HCT116 (cell line): ENCODE results near the gene PTGES2. TPM values are rescaled to one million over a fixed set of nuclear protein-coding genes. Genes with fewer than 3 reads are reported as not detected.
A peak's percentile ranks its signal among the peaks of the same experiment; 100 is the strongest.

Source experiments
- ATAC-seq: fragments of 200-7000 bp; cut with Tn5 transposase; 2 replicates; pipeline ENCODE4 v1.9.1; 2020; ENCODE audit warnings: mild to moderate bottlenecking, moderate library complexity
- BruUV-seq: library from RNA; stranded (reverse); fragments of 400-500 nt; replicated peaks from 2 replicates; lab custom pipeline; 2021; lab: Mats Ljungman, UMichigan
- CTCF ChIA-PET: fragments of 300-600 bp; sonication (Branson Sonifier 250); formaldehyde crosslinking; loops from one replicate; lab custom pipeline; 2021; ENCODE audit warnings: antibody characterized with exemption; lab: Charles Lee
- POLR2A ChIA-PET: fragments of 300-600, 350-600 bp; sonication (Branson Sonifier 250); formaldehyde crosslinking; loops from one replicate; lab custom pipeline; 2021; ENCODE audit warnings: antibody characterized with exemption; lab: Charles Lee
- RAD21 ChIA-PET, 2 experiments: fragments of 300-600 bp; sonication (Branson Sonifier 250); formaldehyde crosslinking; loops; one replicate each; lab custom pipeline; 2023; ENCODE audit warnings: low total read pairs in 2 of 2; ENCODE audit not compliant: uncharacterized antibody in 2 of 2, unreplicated experiment in 2 of 2, low non-redundant PET in 1 of 2; lab: Charles Lee
- DNase-seq: peaks from one replicate; pipeline ENCODE4 v3.0.0-alpha.2; 2010; ENCODE audit warnings: low read depth, low spot score
- H2AFZ ChIP-seq: fragments of 200-600 bp; shearing (Covaris generic), sonication (generic); 2 replicates; pipeline ENCODE4 v1.6.1; 2017; ENCODE audit warnings: low read depth, mixed run types, mixed read lengths, antibody characterized with exemption, low read length; ENCODE audit not compliant: poor library complexity, severe bottlenecking
- H3K27ac ChIP-seq: 2 replicates; pipeline ENCODE4 v1.5.1; 2012; ENCODE audit warnings: low read depth, low read length
- H3K27me3 ChIP-seq: fragments of 200-600 bp; sonication (generic); 2 replicates; pipeline ENCODE4 v1.6.1; 2016; ENCODE audit warnings: mixed run types, low read length, mixed read lengths; ENCODE audit not compliant: insufficient read depth
- H3K36me3 ChIP-seq, 2 experiments: fragments of 200-500 bp in 1 of 2; fragments of 200-600 bp in 1 of 2; sonication (Bioruptor generic) in 1 of 2; sonication (generic) in 1 of 2; 2 replicates each; pipeline versions ENCODE4 v1.5.1 to v1.6.1; 2014 to 2016; ENCODE audit warnings: low read length in 2 of 2, inconsistent platforms in 1 of 2, mixed read lengths in 1 of 2, mixed run types in 1 of 2; ENCODE audit not compliant: insufficient read depth in 2 of 2, control insufficient read depth in 1 of 2
- H3K4me1 ChIP-seq, 2 experiments: fragments of 200-600 bp in 1 of 2; sonication (generic) in 1 of 2; 2 replicates each; pipeline versions ENCODE4 v1.5.1 to v1.6.1; 2012 to 2017; ENCODE audit warnings: low read length in 2 of 2, inconsistent platforms in 1 of 2, mild to moderate bottlenecking in 1 of 2, mixed read lengths in 1 of 2, mixed run types in 1 of 2, moderate library complexity in 1 of 2; ENCODE audit not compliant: insufficient read depth in 2 of 2, control insufficient read depth in 1 of 2
- H3K4me2 ChIP-seq: fragments of 200-600 bp; sonication (generic); 2 replicates; pipeline ENCODE4 v1.6.1; 2017; ENCODE audit warnings: mixed run types, low read length, mixed read lengths
- H3K4me3 ChIP-seq, 2 experiments: fragments of 200-600 bp in 1 of 2; sonication (generic) in 1 of 2; replicated peaks in 1 of 2; 2 replicates each; pipeline ENCODE4 v1.5.1; 2011 to 2016; ENCODE audit warnings: low read length in 2 of 2, control low read depth in 1 of 2, low read depth in 1 of 2, mild to moderate bottlenecking in 1 of 2, mixed read lengths in 1 of 2, mixed run types in 1 of 2
- H3K79me2 ChIP-seq: fragments of 200-600 bp; sonication (generic); 2 replicates; pipeline ENCODE4 v1.6.1; 2017; ENCODE audit warnings: mild to moderate bottlenecking, mixed run types, low read length, moderate library complexity, mixed read lengths; ENCODE audit not compliant: insufficient read depth
- H3K9ac ChIP-seq: fragments of 200-600 bp; sonication (generic); 2 replicates; pipeline ENCODE4 v1.6.1; 2016; ENCODE audit warnings: low read length, mixed read lengths
- H3K9me2 ChIP-seq: fragments of 200-600 bp; sonication (generic), shearing (Covaris generic); 2 replicates; pipeline ENCODE4 v1.6.1; 2017; ENCODE audit warnings: mixed run types, mild to moderate bottlenecking, moderate library complexity; ENCODE audit not compliant: insufficient read depth
- H3K9me3 ChIP-seq, 2 experiments: fragments of 200-500 bp in 1 of 2; fragments of 200-600 bp in 1 of 2; sonication (Bioruptor generic) in 1 of 2; sonication (generic) in 1 of 2; 2 replicates each; pipeline ENCODE4 v1.6.1; 2014 to 2017; ENCODE audit warnings: low read length in 2 of 2, mixed read lengths in 2 of 2, inconsistent platforms in 1 of 2, low read depth in 1 of 2, mild to moderate bottlenecking in 1 of 2, mixed run types in 1 of 2, moderate library complexity in 1 of 2; ENCODE audit not compliant: control insufficient read depth in 1 of 2, insufficient read depth in 1 of 2
- H4K20me1 ChIP-seq: fragments of 200-600 bp; sonication (generic), shearing (Covaris generic); 2 replicates; pipeline ENCODE4 v1.6.1; 2017; ENCODE audit warnings: mixed run types, mild to moderate bottlenecking, moderate library complexity; ENCODE audit not compliant: insufficient read depth
- ATF3 ChIP-seq: IDR thresholded peaks from 2 replicates; pipeline ENCODE4 v1.6.1; 2012
- CBX3 ChIP-seq: IDR thresholded peaks from 2 replicates; pipeline ENCODE4 v1.6.1; 2012; ENCODE audit warnings: low read depth
- CEBPB ChIP-seq: IDR thresholded peaks from 2 replicates; pipeline ENCODE4 v1.6.1; 2012; ENCODE audit warnings: low read depth
- EGR1 ChIP-seq: IDR thresholded peaks from 2 replicates; pipeline ENCODE4 v1.6.1; 2012; ENCODE audit warnings: low read depth
- EZH2phosphoT487 ChIP-seq: fragments of 200-600 bp; IDR thresholded peaks from 2 replicates; pipeline ENCODE4 v1.6.1; 2018; ENCODE audit warnings: antibody characterized with exemption, borderline replicate concordance
- FOSL1 ChIP-seq: IDR thresholded peaks from 2 replicates; pipeline ENCODE4 v1.6.1; 2012; ENCODE audit warnings: low read depth
- JUND ChIP-seq: IDR thresholded peaks from 2 replicates; pipeline ENCODE4 v1.6.1; 2012
- POLR2A ChIP-seq: IDR thresholded peaks from 2 replicates; pipeline ENCODE4 v1.7.0; 2011; ENCODE audit warnings: borderline replicate concordance; ENCODE audit not compliant: insufficient read depth, insufficient read length; ENCODE audit errors: extremely low read depth
- POLR2AphosphoS5 ChIP-seq: IDR thresholded peaks from 2 replicates; pipeline ENCODE4 v1.6.1; 2011; ENCODE audit warnings: mild to moderate bottlenecking, low read depth, low read length, moderate library complexity
- RAD21 ChIP-seq: IDR thresholded peaks from 2 replicates; pipeline ENCODE4 v1.6.1; 2012; ENCODE audit warnings: low read depth, mild to moderate bottlenecking
- REST ChIP-seq: IDR thresholded peaks from 2 replicates; pipeline ENCODE4 v1.6.1; 2012; ENCODE audit warnings: low read depth
- SIN3A ChIP-seq: IDR thresholded peaks from 2 replicates; pipeline ENCODE4 v1.6.1; 2012; ENCODE audit warnings: low read depth
- SRF ChIP-seq: IDR thresholded peaks from 2 replicates; pipeline ENCODE4 v1.6.1; 2012; ENCODE audit warnings: low read depth
- TCF7L2 ChIP-seq: IDR thresholded peaks from 2 replicates; pipeline ENCODE4 v1.7.0; 2011; ENCODE audit warnings: borderline replicate concordance, inconsistent platforms; ENCODE audit not compliant: insufficient read depth, insufficient read length; ENCODE audit errors: extremely low read depth
- YY1 ChIP-seq: IDR thresholded peaks from 2 replicates; pipeline ENCODE4 v1.6.1; 2011; ENCODE audit warnings: low read length, low read depth, moderate library complexity, mild to moderate bottlenecking; ENCODE audit not compliant: insufficient replicate concordance; ENCODE audit errors: extremely low read depth
- ZFX ChIP-seq: fragments of 450-650 bp; IDR thresholded peaks from 2 replicates; pipeline ENCODE4 v1.6.1; 2017
- ZNF274 ChIP-seq: fragments of 200-500 bp; sonication (Bioruptor generic); IDR thresholded peaks from 2 replicates; pipeline ENCODE4 v1.6.1; 2014; ENCODE audit warnings: mild to moderate bottlenecking, low read depth, low read length, inconsistent platforms
- intact Hi-C: fragments of 100-400 bp; cut with micrococcal nuclease; formaldehyde crosslinking; loops from 2 replicates; pipeline ENCODE4 v1.10.0; 2022
- total RNA-seq: library from RNA; stranded (reverse); gene quantifications from one replicate; pipeline ENCODE4 v1.2.1, GENCODE V29; 2021; ENCODE audit not compliant: unreplicated experiment
- TF ChIP-seq, protein P1 (sequence below), 3 experiments: fragments of 200-600 bp in 1 of 3; sonication (generic) in 1 of 3; IDR thresholded peaks in 2 of 3; conservative IDR thresholded peaks in 1 of 3; 2 replicates each; pipeline ENCODE4 v1.5.1; 2012 to 2017; ENCODE audit warnings: low read depth in 2 of 3, low read length in 2 of 3, antibody characterized with exemption in 1 of 3, borderline replicate concordance in 1 of 3, control low read depth in 1 of 3, mild to moderate bottlenecking in 1 of 3, mixed read lengths in 1 of 3, mixed run types in 1 of 3, moderate library complexity in 1 of 3; ENCODE audit not compliant: insufficient read depth in 1 of 3
- TF ChIP-seq, protein P2 (sequence below): IDR thresholded peaks from 2 replicates; pipeline ENCODE4 v1.6.1; 2011; ENCODE audit warnings: mild to moderate bottlenecking, low read length, moderate library complexity; ENCODE audit not compliant: insufficient replicate concordance; ENCODE audit errors: extremely low read depth

PTGES2 gene
- total RNA-seq, 1 experiment from 2014 or later, result 148 TPM

GRCh38 chr9:128082151-128082550 lies 45.4 kb downstream of the PTGES2 start (continued):
- 0 out of 2 replicates have a peak, but pooled peaks have one; percentile 9 for TF ChIP-seq RAD21
- peak; percentile 57 for TF ChIP-seq JUND
- TF ChIP-seq SRF, result peak; percentile 65; the same call in 1 of the 2 replicates
- TF ChIP-seq FOSL1, result peak; percentile 29

DNA sequence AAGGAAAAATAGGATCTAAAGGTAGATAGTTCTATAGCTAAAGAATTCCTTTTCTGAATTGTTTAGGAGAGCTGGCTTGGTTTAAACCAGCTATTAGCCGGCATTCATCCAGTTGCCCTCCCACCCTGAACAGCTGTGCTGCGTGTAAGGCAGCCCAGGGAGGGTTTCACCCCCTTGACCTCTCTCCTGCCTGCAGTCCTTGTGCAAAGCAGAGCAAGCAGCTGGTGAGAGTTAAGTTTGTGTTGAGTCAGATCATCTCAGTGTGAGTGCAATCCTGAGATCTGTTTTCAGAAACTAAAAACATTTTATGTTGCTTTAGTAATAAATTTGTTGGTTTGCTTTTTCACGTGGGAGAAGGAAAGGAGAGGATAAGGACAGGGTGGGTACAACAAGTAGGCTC lies 46.5 kb downstream of the PTGES2 start:
- peak overlapping the region; percentile 31 for H3K9ac ChIP-seq
- ChIA-PET RAD21 (no interaction called here), CTCF (interaction anchor here (1.5 to 2.3 kb wide), 2 partner anchors 12 to 138 kb away, joined by 3 to 9 read pairs; no protein-coding TSS in a partner anchor), POLR2A (interaction anchor here (0.9 to 2.1 kb wide), 2 partner anchors 12 to 125 kb away, joined by 3 to 5 read pairs; no protein-coding TSS in a partner anchor)
- H3K4me2 ChIP-seq, result peak overlapping the region; percentile 22
- no peaks in the 10 kb centered on the region for H3K9me2 ChIP-seq
- no TSS peak for BruUV-seq
- no peaks in the 10 kb centered on the region for H3K27me3 ChIP-seq
- H3K27ac ChIP-seq, result 0 out of 2 replicates have a peak overlapping the region, but pooled peaks have one; percentile 6
- H2AFZ ChIP-seq, result no peak overlapping the region
- no peaks in the 10 kb centered on the region for H3K9me3 ChIP-seq
- ATAC-seq (no peak), DNase-seq (no peak)
- H3K4me3 ChIP-seq, result no peak overlapping the region
- intact Hi-C loops, result loop anchor here (5.0 kb wide), 1 partner anchor 44 kb away; no protein-coding TSS in a partner anchor
- H4K20me1 ChIP-seq, result no peaks in the 10 kb centered on the region
- H3K36me3 ChIP-seq, result peaks cover 0 to 4% of the 10 kb centered on the region in 2 experiments; a peak in 1 of 4 replicates
- H3K79me2 ChIP-seq, result peaks cover 69% of the 10 kb centered on the region
- H3K4me1 ChIP-seq, result peaks cover 63 to 73% of the 10 kb centered on the region in 2 experiments
- TF ChIP-seq CEBPB (no peak), EZH2phosphoT487 (no peak), ZFX (no peak), ZNF274 (no peak), CBX3 (no peak), REST (no peak), POLR2A (no peak), YY1 (no peak), EGR1 (no peak), TCF7L2 (no peak), POLR2AphosphoS5 (no peak), RAD21 (no peak), JUND (no peak), ATF3 (no peak), SIN3A (no peak)
- TF ChIP-seq, protein P1, sequence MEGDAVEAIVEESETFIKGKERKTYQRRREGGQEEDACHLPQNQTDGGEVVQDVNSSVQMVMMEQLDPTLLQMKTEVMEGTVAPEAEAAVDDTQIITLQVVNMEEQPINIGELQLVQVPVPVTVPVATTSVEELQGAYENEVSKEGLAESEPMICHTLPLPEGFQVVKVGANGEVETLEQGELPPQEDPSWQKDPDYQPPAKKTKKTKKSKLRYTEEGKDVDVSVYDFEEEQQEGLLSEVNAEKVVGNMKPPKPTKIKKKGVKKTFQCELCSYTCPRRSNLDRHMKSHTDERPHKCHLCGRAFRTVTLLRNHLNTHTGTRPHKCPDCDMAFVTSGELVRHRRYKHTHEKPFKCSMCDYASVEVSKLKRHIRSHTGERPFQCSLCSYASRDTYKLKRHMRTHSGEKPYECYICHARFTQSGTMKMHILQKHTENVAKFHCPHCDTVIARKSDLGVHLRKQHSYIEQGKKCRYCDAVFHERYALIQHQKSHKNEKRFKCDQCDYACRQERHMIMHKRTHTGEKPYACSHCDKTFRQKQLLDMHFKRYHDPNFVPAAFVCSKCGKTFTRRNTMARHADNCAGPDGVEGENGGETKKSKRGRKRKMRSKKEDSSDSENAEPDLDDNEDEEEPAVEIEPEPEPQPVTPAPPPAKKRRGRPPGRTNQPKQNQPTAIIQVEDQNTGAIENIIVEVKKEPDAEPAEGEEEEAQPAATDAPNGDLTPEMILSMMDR (IDR thresholded peaks at IDR 0.05 in 2 of 3, conservative IDR thresholded peaks at IDR 0.05 in 1 of 3; ENCODE audit: borderline replicate concordance in 1 of 3, insufficient read depth in 1 of 3, low read depth in 2 of 3, low read length in 2 of 3), result no peak
- TF ChIP-seq, protein P2, sequence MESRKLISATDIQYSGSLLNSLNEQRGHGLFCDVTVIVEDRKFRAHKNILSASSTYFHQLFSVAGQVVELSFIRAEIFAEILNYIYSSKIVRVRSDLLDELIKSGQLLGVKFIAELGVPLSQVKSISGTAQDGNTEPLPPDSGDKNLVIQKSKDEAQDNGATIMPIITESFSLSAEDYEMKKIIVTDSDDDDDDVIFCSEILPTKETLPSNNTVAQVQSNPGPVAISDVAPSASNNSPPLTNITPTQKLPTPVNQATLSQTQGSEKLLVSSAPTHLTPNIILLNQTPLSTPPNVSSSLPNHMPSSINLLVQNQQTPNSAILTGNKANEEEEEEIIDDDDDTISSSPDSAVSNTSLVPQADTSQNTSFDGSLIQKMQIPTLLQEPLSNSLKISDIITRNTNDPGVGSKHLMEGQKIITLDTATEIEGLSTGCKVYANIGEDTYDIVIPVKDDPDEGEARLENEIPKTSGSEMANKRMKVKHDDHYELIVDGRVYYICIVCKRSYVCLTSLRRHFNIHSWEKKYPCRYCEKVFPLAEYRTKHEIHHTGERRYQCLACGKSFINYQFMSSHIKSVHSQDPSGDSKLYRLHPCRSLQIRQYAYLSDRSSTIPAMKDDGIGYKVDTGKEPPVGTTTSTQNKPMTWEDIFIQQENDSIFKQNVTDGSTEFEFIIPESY, result no peak
